NCI-H2196 treated with DMSO at 0.1 percent for 48 hours (cell line): Measurements from ENCODE around the gene KCNIP4.
A peak's percentile ranks its signal among the peaks of the same experiment; 100 is the strongest.
"Not testable (repeated sequence)": the region's sequence is repeated elsewhere in the genome, so short reads cannot be mapped to it uniquely, and the experiment has no call there.

Experiments used
- DNase-seq: peaks from one replicate; lab custom pipeline; 2025; ENCODE audit not compliant: unreplicated experiment; lab: John Stamatoyannopoulos, UW

The KCNIP4 gene

DNA sequence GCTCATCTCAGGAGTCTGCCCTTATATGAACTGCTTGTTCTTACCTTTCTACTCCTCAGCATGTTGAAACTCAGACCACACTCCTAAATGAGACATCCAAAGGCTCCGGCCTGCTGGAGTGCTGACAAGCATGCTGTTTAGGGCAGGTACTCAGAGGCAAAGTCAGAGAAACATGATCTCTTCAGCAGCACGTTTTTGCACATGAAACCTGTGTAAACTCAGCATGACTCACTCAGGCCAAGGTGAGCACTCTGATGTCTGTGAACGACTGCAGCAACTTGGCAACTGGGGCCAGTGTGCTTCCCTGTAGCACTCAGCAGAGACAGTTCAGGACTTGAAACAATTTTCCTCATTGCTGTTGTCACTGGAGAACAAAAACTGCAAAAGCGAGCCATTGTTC lies 1138.8 kb downstream of the KCNIP4 start:
- DNase-seq, result no peak

DNA sequence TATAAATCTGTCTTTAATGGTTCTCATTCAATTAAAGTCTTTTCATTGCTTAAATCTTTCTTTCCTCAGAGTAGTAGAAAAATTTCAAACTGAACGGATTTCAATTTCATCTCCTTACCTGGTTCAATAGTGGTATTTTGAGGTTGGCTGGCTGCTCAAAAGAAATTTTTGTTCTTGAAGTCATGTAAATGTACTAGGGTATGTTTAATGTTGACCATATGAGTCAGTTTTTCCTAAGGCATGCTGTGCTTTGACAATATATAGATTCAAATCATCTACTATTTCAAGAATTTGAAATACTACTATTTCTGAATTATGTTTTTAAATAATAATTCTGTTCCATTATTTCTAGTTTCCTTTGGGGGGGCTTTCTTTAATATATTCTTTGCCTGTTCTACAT lies 1142.9 kb downstream of the KCNIP4 start:
- DNase-seq, result no peak

DNA sequence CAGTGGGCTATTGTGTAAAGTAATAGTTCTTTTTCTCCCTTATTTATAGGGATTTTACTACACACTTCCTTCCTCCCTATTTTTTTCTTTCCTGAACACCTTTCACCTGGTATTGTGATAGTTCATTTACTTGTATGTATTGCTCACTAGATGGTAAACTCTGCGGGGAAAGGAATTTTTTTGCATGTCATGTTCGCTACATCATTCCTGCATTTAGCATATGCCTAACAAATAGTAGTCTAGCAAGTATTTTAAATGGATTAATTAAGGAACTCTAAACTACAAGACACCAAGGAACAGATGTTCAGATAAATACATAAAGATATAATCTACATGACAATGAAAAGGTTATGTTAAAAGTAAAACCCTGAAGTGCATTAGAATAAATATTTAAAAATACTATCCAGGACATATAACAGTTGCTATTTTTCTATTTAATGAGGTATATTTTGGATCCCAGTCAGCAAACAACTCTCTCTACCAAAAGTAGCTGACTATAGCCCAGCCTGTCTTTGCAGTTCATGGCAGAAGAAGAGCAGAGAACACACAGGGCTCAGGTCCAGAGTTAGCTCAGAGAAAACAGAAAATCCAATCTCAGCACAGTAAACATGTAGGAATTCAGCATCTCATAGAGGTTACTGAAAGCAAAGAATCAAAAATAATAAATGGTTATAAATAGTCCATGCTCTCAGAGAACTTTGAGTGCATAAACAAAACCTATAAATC lies 1160.5 kb downstream of the KCNIP4 start:
- no peak for DNase-seq

DNA sequence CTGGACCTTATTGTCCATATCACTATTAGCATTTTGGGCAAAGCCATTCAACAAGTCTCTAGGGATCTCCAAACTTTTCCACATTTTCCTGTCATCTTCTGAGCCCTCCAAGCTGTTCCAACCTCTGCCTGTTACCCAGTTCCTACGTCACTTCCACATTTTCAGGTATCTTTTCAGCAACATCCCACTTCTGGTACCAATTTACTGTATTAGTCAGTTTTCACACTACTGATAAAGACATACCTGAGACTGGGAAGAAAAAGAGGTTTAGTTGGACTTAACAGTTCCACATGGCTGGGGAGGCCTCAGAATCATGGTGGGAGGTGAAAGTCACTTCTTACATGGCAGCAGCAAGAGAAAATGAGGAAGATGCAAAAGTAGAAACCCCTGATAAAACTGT lies 1165.4 kb downstream of the KCNIP4 start:
- not testable (repeated sequence) for DNase-seq

DNA sequence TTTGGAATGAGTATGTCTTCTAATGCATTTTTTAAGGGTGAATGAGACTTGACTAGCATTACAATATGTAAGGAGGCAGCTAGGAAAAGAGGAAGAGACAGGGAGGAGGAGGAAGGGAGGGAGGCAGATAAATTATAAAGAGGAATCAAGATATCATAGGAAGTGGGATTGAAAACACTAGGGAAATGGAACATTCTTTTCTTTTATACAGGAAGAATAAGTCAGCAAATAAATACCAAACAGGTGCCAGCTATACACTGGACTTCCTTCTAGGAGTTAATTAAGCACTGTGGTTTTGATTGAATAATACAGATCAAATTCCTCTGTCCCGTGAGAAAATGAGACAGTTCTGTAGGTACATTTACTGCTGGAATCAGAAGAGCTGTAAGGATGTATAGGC lies 1169.7 kb downstream of the KCNIP4 start:
- no peak for DNase-seq

DNA sequence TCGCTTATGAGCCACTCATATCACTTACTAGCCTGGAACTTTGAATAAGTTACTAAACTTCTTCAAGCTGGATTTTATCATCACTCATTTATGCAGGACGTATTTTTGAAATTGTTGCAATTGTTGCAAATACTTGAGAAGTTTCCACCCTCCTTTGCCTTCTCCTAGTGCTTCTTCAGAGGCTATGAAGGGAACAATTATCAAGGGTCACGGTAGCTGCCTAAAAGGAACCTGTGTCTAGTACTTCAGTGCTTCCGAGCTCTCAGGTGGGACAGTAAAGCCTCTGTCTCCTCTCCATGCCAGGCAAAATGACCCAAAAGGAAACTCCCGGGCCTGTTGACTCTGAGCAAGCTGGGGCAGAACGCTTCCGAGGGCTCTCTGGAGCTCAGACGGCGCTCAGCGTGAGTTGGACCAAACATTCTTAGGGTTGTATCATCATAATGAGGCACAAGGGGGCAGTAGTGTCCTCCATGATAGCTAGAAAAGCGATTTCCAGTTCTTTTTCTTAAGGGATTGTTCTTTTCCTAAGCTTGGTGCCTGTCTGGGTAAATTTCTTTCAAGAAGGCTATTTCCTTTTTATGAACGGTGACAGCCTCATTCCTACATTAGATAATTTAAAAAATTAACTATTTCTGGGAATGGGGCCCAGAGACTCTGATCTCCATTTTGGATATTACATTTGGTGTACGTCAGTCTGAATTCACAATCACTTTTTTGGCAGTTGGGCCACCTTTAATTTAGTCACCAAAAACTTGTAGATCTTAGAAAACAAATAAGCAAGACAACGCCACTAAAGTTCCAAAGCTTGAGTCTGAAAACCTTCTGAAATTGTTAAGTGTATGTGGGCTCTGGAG lies 1175.2 kb downstream of the KCNIP4 start:
- DNase-seq, result peak; percentile 2

DNA sequence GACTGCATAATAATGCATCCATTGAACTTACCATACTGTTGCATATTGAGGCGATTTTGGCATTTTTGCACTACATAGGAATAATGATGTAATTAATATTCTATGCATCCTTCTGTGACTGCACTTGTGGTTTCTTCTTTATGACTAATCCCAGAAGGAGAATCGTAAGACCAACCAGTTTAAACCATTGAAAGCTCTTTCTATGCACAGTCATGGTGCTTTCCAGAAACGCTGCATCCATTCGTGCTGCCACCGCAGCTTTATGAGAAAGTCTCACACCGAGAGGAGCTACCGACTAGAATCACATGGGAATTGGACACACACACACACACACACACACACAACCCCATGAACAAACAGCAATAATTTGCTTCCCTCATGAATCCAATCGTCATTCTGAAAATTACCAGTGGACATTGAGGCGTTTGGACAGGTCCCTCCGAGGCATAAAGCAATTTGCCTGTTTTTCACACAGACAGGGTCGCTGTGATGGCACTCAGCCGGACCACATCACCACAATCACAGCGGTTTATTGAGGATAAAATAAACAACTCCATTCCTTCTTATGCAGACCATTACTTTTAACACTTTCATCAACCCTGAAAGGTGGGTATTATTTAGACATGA lies 1184.1 kb downstream of the KCNIP4 start:
- no peak for DNase-seq

DNA sequence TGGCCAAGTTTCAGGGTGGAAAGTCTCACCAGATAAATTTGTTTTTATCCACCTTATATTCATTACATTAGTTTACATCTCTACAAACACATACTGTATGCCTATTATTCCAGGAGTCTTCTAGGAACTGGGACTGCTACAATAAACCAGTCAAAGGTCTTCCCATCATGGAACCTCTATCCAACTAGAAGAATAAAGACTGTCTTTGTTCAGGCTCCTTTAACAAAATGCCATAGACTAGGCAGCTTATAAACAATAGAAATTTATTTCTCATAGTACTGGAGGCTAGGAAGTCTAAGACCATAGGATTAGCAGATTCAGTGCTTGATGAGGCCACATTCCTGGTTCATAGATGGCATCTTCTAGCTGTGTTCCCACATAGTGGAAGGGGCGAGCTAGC lies 1186.7 kb downstream of the KCNIP4 start:
- DNase-seq, result no peak

DNA sequence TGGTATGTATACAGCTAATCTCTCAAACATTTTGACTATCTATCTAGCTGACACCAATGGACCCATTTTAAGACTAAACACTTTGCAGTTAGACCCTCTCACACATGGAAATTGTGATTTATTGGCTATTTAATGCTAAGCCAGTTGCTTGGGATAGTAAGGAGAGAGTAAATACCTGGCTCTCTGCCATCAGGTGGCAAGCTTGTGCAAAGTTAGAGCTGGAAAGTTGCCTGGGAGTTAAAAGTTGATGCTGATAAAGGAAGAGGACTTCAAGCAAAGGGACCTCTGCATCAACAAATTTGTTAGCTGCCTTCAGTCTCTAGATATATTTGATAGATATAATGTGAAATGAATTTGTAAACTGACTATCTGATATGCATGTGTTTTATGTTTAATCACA lies 1187.2 kb downstream of the KCNIP4 start:
- DNase-seq, result no peak

DNA sequence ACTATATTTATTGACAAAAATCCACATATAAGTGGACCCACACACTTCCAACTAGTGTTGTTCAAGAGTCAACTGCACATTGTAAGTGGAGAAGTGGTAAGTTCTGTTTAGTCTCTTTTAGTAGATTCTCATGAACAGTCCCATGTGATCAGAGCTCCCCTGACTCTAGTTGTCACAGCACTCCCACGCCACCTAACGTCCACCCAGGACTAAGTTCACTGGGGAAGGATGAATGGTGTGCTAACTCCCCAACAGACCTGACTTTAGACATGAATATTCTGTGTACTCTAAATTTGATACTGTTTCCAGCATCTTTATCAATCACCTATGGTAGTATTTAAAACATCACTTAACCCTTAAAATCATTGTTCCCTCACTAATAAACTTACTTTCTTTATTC lies 1188.5 kb downstream of the KCNIP4 start:
- no peak for DNase-seq

DNA sequence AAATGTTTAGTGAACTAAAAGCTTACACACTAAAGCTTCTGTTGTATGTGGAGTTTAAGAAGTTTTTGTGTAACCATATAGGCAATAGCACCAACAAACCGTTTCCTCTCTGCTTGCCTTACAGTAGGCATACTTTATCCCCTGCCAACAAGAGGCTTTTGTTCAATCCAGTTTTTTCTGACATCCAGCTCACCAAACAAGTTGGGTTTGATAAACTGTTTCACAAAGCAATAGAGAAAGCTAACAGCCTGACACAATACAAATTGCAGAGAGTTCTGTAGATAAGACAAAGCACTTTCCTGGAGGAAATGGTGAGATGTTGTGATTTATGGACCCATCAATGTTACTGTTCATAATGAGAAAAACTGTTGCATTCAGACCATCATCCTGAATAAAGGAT lies 1194.5 kb downstream of the KCNIP4 start:
- DNase-seq, result no peak

DNA sequence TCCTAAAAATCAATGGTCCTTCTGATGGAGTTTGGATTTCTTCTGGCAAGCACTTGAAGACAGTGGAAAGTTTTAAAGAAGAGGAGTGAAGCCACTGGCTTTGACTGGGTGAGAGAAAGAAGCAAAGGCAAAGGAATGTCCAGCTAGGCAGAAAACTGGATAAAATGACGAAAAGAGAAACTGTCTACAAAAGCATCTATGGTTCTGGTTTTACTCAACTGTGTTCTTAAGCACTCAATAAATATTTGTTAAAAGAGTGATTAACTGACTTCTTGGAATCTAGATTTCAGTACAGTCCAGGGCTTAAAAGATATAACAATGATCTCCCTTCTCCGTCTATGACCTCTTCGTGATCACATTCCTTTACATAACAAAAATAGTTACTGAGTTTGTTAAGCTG lies 1195.9 kb downstream of the KCNIP4 start:
- no peak for DNase-seq

DNA sequence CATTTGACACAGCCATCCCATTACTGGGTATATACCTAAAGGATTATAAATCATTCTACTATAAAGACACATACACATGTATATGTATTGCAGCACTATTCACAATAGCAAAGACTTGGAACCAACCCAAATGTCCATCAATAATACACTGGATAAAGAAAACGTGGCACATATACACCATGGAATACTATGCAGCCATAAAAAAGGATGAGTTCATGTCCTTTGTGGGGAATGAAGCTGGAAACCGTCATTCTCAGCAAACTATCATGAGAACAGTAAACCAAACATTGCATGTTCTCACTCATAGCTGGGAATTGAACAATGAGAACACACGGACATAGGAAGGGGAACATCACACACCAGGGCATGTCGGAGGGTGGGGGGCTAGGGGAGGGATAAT lies 1202.6 kb downstream of the KCNIP4 start:
- DNase-seq, result not testable (repeated sequence)

DNA sequence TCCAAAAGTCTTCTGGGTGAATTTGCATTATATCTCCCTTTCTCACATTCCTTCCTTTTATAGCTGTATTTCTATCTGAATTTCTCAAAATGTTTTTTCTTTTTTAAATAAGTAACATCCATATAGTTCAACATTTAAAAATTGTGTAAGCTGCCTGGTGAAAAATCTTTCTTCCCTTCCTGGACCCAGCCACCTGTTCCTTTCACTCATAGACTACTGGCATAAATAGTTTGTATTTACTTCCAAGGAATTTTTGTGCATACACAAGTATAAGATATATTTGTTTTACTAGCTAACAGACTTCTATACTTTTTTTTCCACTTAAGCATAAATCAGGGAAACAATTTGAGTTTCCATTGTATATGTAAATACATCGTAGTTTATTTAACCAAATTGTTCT lies 1212.6 kb downstream of the KCNIP4 start:
- DNase-seq, result no peak

DNA sequence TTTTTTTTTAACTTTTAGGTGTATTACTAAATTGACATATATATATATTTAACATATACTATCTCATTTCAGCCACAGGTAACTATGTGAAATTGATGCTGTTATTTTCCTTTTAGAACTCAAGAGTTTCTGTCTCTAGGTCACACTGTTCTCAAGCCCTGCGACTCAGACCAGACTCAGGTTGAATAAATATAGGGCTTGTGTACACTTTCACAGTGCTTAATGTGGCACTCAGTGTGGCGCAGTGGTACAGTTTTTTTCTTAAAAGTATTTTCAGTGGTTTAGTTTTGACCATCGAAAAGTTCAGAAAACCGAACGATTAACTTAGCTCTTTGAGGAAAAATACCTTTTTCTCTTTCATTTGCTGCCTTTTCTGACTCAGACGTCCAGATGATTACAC lies 1223.7 kb downstream of the KCNIP4 start:
- DNase-seq, result no peak

DNA sequence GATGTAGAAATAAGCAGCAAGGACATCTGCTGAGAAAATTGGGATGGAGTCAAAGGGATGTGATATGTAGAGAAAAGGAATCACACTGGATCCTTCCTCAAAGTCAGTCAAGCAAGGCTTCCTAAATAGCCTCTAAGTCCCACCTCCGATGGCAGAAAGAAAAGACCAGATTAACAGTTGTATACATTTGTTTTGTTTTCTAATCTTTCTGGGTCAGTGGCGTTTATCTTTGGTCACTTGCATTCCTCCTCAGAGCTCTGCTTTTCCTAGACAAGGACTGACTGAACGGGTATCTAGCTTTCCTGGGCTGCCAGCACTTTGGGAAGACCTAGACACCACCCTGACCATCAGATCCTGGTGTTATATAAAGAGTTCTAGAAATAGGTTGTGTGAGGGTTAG lies 1225.1 kb downstream of the KCNIP4 start:
- no peak for DNase-seq

DNA sequence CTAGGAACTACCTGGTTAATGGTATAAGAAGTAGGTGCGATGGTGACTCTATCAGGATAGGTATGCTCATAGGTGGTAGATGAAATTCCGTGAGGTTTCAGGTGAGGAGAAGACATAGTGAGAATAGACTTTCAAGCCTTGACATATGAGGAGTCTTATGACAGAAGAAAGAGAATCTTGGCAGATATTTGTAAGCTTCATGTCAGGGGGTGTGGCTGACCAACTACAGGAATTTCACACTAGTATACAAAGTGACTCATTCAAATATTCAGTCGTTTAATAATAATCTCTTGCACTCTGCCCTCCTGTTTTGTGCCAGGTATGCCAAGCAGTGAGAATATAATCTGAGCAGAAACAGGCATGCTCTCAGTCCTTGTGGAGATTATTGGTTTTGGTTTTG lies 1225.6 kb downstream of the KCNIP4 start:
- DNase-seq, result no peak

DNA sequence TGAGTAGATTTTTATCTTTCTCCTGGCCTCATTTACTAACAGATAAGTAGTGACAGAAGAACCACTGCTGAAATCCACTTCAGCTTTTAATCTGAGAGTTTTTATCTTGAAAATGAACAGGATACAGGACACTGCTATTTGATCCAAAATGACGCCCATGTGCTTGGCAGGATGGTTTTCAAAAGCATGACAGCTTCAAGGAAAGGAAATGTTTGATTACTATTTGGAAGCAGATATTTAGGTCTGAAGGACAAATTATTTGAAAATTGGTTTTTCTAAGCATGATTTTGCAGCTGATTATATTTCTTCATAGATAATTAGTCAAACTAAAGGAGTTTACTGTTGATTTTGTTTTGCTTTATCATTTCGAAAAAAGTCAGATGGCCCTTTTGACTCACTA lies 1237.2 kb downstream of the KCNIP4 start:
- no peak for DNase-seq

DNA sequence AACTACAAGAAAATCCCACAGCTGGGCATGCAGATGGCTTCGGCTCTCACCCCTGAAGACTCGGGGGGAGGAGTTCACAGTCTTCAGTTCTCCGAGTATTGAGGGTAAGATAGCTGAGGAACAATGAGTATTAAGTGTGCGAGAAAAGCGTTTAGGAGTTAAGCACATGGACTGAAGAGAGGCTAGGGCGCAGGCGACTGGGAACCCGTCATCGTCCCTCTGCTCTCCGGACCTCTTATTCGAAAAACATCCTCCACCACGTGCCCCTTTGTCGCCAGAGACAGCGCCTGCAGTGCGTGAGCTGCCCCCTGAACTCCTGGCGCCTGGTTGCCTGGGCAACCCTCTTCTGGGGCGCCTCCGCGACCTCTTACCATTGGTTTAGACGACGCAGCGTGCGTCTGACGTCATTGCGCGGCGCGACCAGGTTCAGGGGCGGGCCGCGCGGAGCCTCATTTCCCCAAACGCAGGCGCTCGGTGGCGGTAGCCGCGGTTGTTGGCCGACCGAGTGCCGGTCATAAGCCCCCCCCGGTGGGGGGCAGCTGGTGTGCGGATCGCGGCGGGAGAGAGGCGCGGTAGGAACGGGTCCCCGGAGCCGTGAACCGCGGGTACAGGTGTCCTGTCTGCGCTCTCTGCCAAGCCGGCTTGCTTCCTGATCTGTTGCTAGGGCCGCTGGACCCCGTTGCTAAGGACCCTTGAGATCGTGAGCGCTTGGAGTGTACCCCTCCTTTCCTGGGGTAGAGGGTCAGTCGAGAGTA lies 1248.4 kb downstream of the KCNIP4 start, which contains the start of gene PACRGL:
Gene PACRGL, plus strand, starts transcription at position 452 of the 755 bp plus-strand sequence. CDS start 4,024 bp downstream, outside the sequence.
- DNase-seq, result peak; percentile 88

DNA sequence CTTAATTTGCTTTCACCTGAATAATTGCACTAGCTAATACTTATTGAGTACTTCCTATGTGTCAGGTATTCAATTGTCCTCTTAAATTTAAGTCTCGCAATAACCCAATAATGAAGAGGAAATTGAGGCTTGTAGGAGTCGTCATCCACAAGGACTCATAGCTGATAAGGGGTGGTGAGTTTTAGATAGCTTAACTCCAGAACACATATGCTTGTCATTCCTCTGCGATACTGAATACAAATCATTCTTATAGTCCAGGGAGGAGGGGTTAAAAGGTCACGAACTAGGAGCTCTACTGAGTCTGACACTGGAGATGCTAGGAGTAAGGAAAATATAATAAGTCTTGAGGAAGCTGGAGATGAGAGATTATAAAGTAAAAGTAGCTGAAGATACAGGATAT lies 1249.8 kb downstream of the KCNIP4 start:
- DNase-seq, result no peak

DNA sequence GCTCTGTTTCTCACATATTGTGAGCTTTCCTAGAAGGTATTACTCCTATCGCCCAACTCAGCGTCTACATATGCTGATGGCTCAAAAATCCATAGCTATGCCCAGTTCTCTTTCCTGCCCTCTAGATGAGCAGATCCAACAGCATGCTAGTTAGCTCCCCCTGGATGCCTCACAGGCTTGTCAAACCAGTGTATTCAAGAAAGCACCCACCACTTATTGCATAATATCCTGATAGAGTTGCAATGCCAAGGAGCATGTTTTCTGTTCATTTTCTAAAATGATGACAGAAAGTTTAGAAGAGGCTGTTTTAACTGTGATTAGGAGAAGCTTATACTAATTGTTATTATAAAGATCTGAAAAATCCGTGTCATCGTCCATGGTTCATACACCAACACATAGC lies 1250.2 kb downstream of the KCNIP4 start:
- no peak for DNase-seq
